ENCODE measurements around the gene CHAMP1.

GRCh38 chr13:114310956-114311355 lies 3.3 kb upstream of the CHAMP1 start:
- TF ChIP-seq CREB5 (CRISPR knock-in tag; IDR thresholded peaks at IDR 0.05; ENCODE audit: low read depth), result no peak
- no peak for TF ChIP-seq ZFP3 (CRISPR knock-in tag; IDR thresholded peaks at IDR 0.05)
- TF ChIP-seq PATZ1 (CRISPR knock-in tag; IDR thresholded peaks at IDR 0.05; ENCODE audit: borderline replicate concordance), result no peak
- no peak for TF ChIP-seq RARB (CRISPR knock-in tag; IDR thresholded peaks at IDR 0.05)
- TF ChIP-seq TSHZ2 (CRISPR knock-in tag; IDR thresholded peaks at IDR 0.05), result no peak
- no peak for TF ChIP-seq PPARA (CRISPR knock-in tag; IDR thresholded peaks at IDR 0.05; ENCODE audit: borderline replicate concordance)
- TF ChIP-seq ZNF565 (CRISPR knock-in tag; conservative IDR thresholded peaks at IDR 0.05; ENCODE audit: low read depth), result no peak
- no peak for TF ChIP-seq GLIS3 (CRISPR knock-in tag; IDR thresholded peaks at IDR 0.05)
- TF ChIP-seq ESRRG (CRISPR knock-in tag; IDR thresholded peaks at IDR 0.05), result no peak
- TF ChIP-seq POU6F1 (CRISPR knock-in tag; IDR thresholded peaks at IDR 0.05; ENCODE audit: borderline replicate concordance, low read depth), result no peak
- TF ChIP-seq CSRNP3 (CRISPR knock-in tag; IDR thresholded peaks at IDR 0.05), result no peak
- no peak for TF ChIP-seq ZNF8 (CRISPR knock-in tag; IDR thresholded peaks at IDR 0.05)
- TF ChIP-seq ARNTL (CRISPR knock-in tag; IDR thresholded peaks at IDR 0.05; ENCODE audit: borderline replicate concordance, low read depth), result no peak
- no peak for TF ChIP-seq OSR1 (CRISPR knock-in tag; IDR thresholded peaks at IDR 0.05)
